Small intestine (tissue), 16 donors: ENCODE results near the gene GALNS. TPM values are rescaled to one million over a fixed set of nuclear protein-coding genes. Genes with fewer than 3 reads are reported as not detected.

Experiments
- DNase-seq, 2 donors: peaks; one replicate each; pipeline versions ENCODE4 v3.0.0 to v3.0.0-alpha.2; 2013
- FAIRE-seq: peaks from 2 replicates; lab custom pipeline; 2012; peaks lifted over from hg19 to GRCh38; lab: Jason Lieb, UNC
- H3K27ac ChIP-seq, 3 donors: one replicate each; pipeline ENCODE4 v1.5.1; 2013; ENCODE audit warnings: low read length in 2 of 3, mild to moderate bottlenecking in 2 of 3, control low read depth in 1 of 3, inconsistent platforms in 1 of 3, low read depth in 1 of 3, moderate library complexity in 1 of 3
- H3K27me3 ChIP-seq, 3 donors: one replicate each; pipeline ENCODE4 v1.6.1; 2013; ENCODE audit warnings: low read length in 3 of 3, inconsistent platforms in 1 of 3; ENCODE audit not compliant: control insufficient read depth in 3 of 3, insufficient read depth in 3 of 3
- H3K36me3 ChIP-seq, 3 donors: one replicate each; pipeline ENCODE4 v1.6.1; 2013; ENCODE audit warnings: low read length in 3 of 3, inconsistent platforms in 1 of 3, low read depth in 1 of 3, mild to moderate bottlenecking in 1 of 3, moderate library complexity in 1 of 3; ENCODE audit not compliant: control insufficient read depth in 3 of 3, insufficient read depth in 2 of 3
- H3K4me1 ChIP-seq, 3 donors: one replicate each; pipeline ENCODE4 v1.6.1; 2013; ENCODE audit warnings: low read length in 2 of 3, inconsistent platforms in 1 of 3, low read depth in 1 of 3, mild to moderate bottlenecking in 1 of 3, moderate library complexity in 1 of 3; ENCODE audit not compliant: control insufficient read depth in 3 of 3, insufficient read depth in 2 of 3
- H3K4me3 ChIP-seq, 3 donors: one replicate each; pipeline ENCODE4 v1.5.1; 2013; ENCODE audit warnings: low read length in 3 of 3, control low read depth in 1 of 3, inconsistent platforms in 1 of 3, low read depth in 1 of 3, mild to moderate bottlenecking in 1 of 3, moderate library complexity in 1 of 3
- H3K9me3 ChIP-seq, 2 donors: one replicate each; pipeline ENCODE4 v1.6.1; 2013; ENCODE audit warnings: low read depth in 1 of 2, low read length in 1 of 2; ENCODE audit not compliant: control insufficient read depth in 2 of 2, insufficient read depth in 1 of 2
- WGBS, 3 donors: extraction: QIAGEN DNeasy Blood & Tissue Kit; methylation state at CpG; one replicate each; pipeline ENCODE4 v1.1.7; 2013; 5-methylcytosine and 5-hydroxymethylcytosine counted together
- long read RNA-seq, 10 donors: transcript quantifications; one replicate each; lab custom pipeline, GENCODE V29; 2026
- polyA plus RNA-seq, 4 donors: library from polyadenylated mRNA; stranded (reverse) in 3 of 4; unstranded in 1 of 4; fragments of 200-250 nt in 3 of 4; fragments of 120-200 nt in 1 of 4; gene quantifications; one replicate each; pipeline versions ENCODE4 v1.2.1 to v1.2.3, GENCODE V29; 2013
- donor health status: healthy with polysubstance abuse.
- donor health status: control.
- donor health status: control.
- donor health status: Bipolar disorder and iron deficiency.
- donor health status: healthy.

Gene GALNS, protein sequence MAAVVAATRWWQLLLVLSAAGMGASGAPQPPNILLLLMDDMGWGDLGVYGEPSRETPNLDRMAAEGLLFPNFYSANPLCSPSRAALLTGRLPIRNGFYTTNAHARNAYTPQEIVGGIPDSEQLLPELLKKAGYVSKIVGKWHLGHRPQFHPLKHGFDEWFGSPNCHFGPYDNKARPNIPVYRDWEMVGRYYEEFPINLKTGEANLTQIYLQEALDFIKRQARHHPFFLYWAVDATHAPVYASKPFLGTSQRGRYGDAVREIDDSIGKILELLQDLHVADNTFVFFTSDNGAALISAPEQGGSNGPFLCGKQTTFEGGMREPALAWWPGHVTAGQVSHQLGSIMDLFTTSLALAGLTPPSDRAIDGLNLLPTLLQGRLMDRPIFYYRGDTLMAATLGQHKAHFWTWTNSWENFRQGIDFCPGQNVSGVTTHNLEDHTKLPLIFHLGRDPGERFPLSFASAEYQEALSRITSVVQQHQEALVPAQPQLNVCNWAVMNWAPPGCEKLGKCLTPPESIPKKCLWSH
- 10 to 100 TPM; 28.3 to 35.4 (median 32.7) TPM for polyA plus RNA-seq
- long read RNA-seq, donor 1: 0 reads
- long read RNA-seq, donor 2, partial matches to known transcripts: 18 of 42 reads
- long read RNA-seq, donor 2, other reads (novel, unspliced or antisense): 23 of 42 reads
- long read RNA-seq, donor 3, partial matches to known transcripts: 0 of 1 reads
- long read RNA-seq, donor 3, other reads (novel, unspliced or antisense): 0 of 1 reads
- long read RNA-seq, donor 4: 0 reads
- long read RNA-seq, donor 5, partial matches to known transcripts: 6 of 6 reads
- long read RNA-seq, donor 5, other reads (novel, unspliced or antisense): 0 of 6 reads
- long read RNA-seq, donor 6, partial matches to known transcripts: 18 of 59 reads
- long read RNA-seq, donor 6, other reads (novel, unspliced or antisense): 40 of 59 reads
- long read RNA-seq, donor 7, partial matches to known transcripts: 0 of 1 reads
- long read RNA-seq, donor 7, other reads (novel, unspliced or antisense): 0 of 1 reads
- long read RNA-seq, donor 8, partial matches to known transcripts: 0 of 2 reads
- long read RNA-seq, donor 8, other reads (novel, unspliced or antisense): 0 of 2 reads
- long read RNA-seq, donor 9: 0 reads
- long read RNA-seq, donor 10, partial matches to known transcripts: 0 of 3 reads
- long read RNA-seq, donor 10, other reads (novel, unspliced or antisense): 0 of 3 reads

DNA sequence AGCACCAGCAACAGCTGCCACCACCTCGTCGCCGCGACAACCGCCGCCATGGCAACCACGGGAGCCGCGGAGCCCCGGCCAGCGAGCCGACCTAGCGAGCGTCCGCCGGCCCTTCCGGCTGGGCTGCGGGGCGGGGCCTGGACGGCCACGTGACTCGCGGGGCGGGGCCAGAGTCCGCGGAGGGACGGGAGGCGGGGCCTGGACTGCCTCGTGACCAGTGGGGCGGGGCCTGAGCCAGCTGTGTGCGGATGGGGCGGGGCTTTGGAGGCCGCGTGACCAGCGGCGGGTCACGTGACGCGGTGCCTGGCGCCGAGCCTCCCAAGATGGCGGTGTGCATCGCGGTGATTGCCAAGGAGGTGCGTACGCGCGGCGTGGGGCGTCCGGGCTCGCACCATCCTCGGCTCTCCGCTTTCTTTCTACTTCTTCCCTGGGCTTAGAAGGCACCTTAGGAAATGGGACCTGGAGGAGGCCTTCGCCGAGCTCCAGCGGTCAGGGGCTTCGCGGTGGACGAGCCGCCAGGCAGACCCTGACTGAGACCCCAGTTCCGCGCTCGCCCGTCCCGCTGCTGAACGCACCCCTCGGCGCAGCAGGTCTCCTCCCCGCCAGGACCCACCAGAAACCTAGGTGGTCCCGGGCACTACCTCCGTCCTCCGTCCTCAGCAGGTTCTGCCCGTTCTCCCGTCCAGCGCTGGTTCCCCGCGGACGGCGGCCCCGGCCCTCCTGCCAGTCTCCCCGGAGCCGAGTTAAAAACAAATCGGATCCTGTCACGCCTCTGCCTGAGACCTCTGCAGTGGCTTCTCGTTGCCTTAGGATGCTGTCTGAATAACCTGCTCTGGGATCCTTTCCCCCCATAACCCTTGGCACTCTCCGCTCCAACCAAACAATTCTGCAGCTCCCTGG lies at the start of gene GALNS, which contains the start of gene TRAPPC2L:
TSS of gene GALNS (minus strand) at position 120 of the 900 bp plus-strand sequence. CDS start at position 50, 70 bp downstream.
TSS of gene TRAPPC2L (plus strand) at position 300 of the 900 bp plus-strand sequence. CDS start at position 324, 24 bp downstream.
- Histone ChIP-seq H3K4me3 (peak within 1 kb of the TSS; percentile 80 to 94 (median 94)), H3K4me1 (peaks cover 0 to 10% (median 5%) of the 10 kb centered on the region in 3 donors), H3K9me3 (no peaks in the 10 kb centered on the region), H3K36me3 (peaks cover 2 to 54% (median 10%) of the 10 kb centered on the region in 3 donors), H3K27me3 (no peaks in the 10 kb centered on the region), H3K27ac (peak within 1 kb of the TSS; percentile 61 to 87 (median 79))
- WGBS, 3 donors: 0 to 1% (median 0%) methylated on average over 48 to 87 of the region's 87 CpGs
- DNase-seq (peak; percentile 94 to 97), FAIRE-seq (no peak)

DNA sequence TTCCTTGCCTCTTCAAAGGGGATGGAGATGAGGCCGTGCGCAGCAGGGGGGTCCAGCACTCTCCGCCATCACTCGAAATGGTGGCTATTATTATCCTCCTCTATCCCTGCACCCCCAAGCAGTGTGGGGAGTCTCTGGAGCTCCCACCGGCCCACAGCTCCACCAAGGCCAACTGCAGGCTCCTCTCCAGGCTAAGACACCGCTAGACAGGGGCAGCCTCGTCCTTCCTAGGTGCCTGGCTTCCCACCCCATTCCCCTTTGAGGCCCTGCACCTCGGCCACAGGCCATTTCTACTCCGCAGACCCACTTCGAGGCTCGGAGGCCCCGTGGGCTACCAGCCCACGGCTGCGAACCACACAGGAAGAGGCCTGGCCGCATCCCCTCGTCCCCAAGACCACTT lies 49.3 kb upstream of the GALNS start:
- Histone ChIP-seq H3K9me3 (no peaks in the 10 kb centered on the region), H3K4me1 (no peaks in the 10 kb centered on the region), H3K27ac (no peak overlapping the region), H3K4me3 (no peak overlapping the region), H3K36me3 (peaks cover 0 to 3% (median 0%) of the 10 kb centered on the region in 3 donors), H3K27me3 (no peaks in the 10 kb centered on the region)
- FAIRE-seq (no peak), DNase-seq (no peak)
- WGBS, 3 donors: 74 to 84% (median 81%) methylated on average over 15 to 16 of the region's 16 CpGs

- H3K27ac ChIP-seq: no peak overlapping the region
- no peaks in the 10 kb centered on the region for H3K27me3 ChIP-seq
- H3K9me3 ChIP-seq: no peaks in the 10 kb centered on the region
- 31 to 50% (median 35%) methylated on average over 7 to 13 of the region's 13 CpGs for WGBS, 3 donors
- no peak for FAIRE-seq
- DNase-seq: no peak
- H3K4me1 ChIP-seq: no peaks in the 10 kb centered on the region
- peaks cover 0 to 3% (median 0%) of the 10 kb centered on the region in 3 donors for H3K36me3 ChIP-seq
- H3K4me3 ChIP-seq: no peak overlapping the region
These were observed 48.8 kb upstream of the GALNS start for GRCh38 chr16:88905563-88905962.

DNA sequence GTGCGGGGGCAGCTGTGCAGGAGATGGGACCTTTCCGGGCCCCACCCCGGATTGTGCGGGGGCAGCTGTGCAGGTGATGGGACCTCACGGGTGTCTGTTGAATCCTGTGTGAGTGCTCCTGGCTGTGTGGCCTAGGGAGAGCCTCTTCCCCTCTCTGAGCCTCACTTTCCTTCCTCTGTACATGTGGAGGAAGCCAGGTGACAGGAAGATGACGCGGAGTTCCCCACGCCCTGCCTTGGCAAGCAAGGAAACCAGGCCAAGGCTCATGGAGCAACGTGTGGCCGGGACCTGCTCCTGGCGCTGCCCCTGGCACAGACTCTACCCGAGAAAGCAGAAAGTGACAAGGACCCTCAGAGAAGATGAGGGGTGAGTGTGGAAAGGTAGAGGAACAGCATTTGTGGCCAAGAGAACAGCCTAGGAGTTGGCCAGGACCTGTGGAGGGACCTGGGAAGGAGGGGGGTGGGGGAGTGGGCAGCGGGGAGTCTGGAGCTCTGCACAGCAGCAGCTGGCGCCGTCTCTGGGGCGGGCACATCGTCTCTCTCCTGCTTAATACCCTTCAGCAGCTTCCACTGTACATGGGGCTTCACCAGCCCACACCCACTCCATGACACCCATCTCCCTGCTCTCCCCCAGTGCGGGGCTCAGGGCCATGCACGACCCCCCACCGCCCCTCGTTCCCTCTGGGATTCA lies 48.1 kb upstream of the GALNS start:
- no peak for FAIRE-seq
- Histone ChIP-seq H3K36me3 (peaks cover 0 to 3% (median 0%) of the 10 kb centered on the region in 3 donors), H3K4me3 (no peak overlapping the region), H3K4me1 (no peaks in the 10 kb centered on the region), H3K27ac (no peak overlapping the region), H3K9me3 (no peaks in the 10 kb centered on the region), H3K27me3 (no peaks in the 10 kb centered on the region)
- 61 to 80% (median 74%) methylated on average over 20 to 21 of the region's 21 CpGs for WGBS, 3 donors
- no peak for DNase-seq

- FAIRE-seq (no peak), DNase-seq (no peak)
- H3K27me3 ChIP-seq: no peaks in the 10 kb centered on the region
- peaks cover 0 to 3% (median 0%) of the 10 kb centered on the region in 3 donors for H3K36me3 ChIP-seq
- H3K27ac ChIP-seq: no peak overlapping the region
- WGBS, 3 donors: 48 to 82% (median 71%) methylated on average over 3 to 14 of the region's 14 CpGs
- no peak overlapping the region for H3K4me3 ChIP-seq
- H3K9me3 ChIP-seq: no peaks in the 10 kb centered on the region
- H3K4me1 ChIP-seq: no peaks in the 10 kb centered on the region
These were observed 46.5 kb upstream of the GALNS start for GRCh38 chr16:88903267-88903666.

GRCh38 chr16:88902744-88903143 lies 46.0 kb upstream of the GALNS start:
- no peak for FAIRE-seq
- 60 to 78% (median 68%) methylated on average over 16 of the region's 16 CpGs for WGBS, 3 donors
- no peak overlapping the region for H3K4me3 ChIP-seq
- no peak for DNase-seq
- no peak overlapping the region for H3K27ac ChIP-seq
- H3K4me1 ChIP-seq: no peaks in the 10 kb centered on the region
- H3K36me3 ChIP-seq: peaks cover 0 to 3% (median 0%) of the 10 kb centered on the region in 3 donors
- no peaks in the 10 kb centered on the region for H3K9me3 ChIP-seq
- no peaks in the 10 kb centered on the region for H3K27me3 ChIP-seq

GRCh38 chr16:88901718-88902337 lies 45.1 kb upstream of the GALNS start:
- FAIRE-seq (no peak), DNase-seq (no peak)
- Histone ChIP-seq H3K4me3 (no peak overlapping the region), H3K27me3 (no peaks in the 10 kb centered on the region), H3K9me3 (no peaks in the 10 kb centered on the region), H3K36me3 (peaks cover 0 to 3% (median 0%) of the 10 kb centered on the region in 3 donors), H3K4me1 (no peaks in the 10 kb centered on the region), H3K27ac (no peak overlapping the region)
- WGBS, 3 donors: 69 to 83% (median 73%) methylated on average over 24 to 26 of the region's 26 CpGs
